Measurements from ENCODE around the gene RASA4B. TPM values are rescaled to one million over a fixed set of nuclear protein-coding genes. Genes with fewer than 3 reads are reported as not detected.
"Not testable (repeated sequence)": the region's sequence is repeated elsewhere in the genome, so short reads cannot be mapped to it uniquely, and the experiment has no call there.

The RASA4B gene
- total and polyA plus RNA-seq, 2 experiments from 2014 or later: 0.99 to 1.5 TPM

DNA sequence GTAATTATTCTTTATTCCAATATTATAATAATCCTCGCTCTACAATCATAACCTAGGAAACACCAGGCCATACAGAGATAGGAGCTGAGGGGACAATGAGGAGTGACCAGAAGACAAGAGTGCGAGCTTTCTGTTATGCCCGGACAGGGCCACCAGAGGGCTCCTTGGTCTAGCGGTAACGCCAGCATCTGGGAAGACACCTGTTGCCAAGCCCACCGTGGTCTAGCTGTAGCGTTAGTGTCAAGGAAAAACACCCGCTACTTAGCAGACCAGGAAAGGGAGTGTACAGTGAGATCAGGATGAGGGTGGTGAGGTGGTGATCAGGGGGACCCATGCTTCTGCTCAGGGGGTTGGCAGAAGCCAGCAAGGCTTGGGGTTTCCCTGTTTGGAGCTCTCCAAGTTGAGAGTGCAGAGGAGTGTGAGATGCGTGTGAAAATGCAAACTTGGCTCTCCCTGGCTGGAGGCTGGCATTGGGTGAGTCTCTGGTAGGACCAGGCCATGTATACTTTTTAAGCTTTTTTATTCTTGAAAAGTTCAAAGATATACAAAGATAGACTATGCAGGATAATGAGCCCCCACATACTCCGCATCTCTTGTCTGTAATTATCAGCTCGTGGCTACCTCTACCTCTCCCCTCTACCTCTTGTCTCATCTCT lies 37.5 kb downstream of the RASA4B start:
- H3K79me2 ChIP-seq (replicated peaks; ENCODE audit: insufficient read depth); H3K27me3 ChIP-seq (ENCODE audit: insufficient read depth); H3K27me3 Mint-ChIP-seq (ENCODE audit: insufficient read depth, low read depth, poor library complexity); H3K4me1 Mint-ChIP-seq; H3K36me3 ChIP-seq (ENCODE audit: insufficient read depth); H3K27ac ChIP-seq (ENCODE audit: low read depth); H2AFZ ChIP-seq; DNase-seq (ENCODE audit: low spot score); H3K9me3 Mint-ChIP-seq; H3K36me3 Mint-ChIP-seq (ENCODE audit: low read depth); H3K27ac Mint-ChIP-seq; H3F3A ChIP-seq (replicated peaks; ENCODE audit: low read depth); H4K20me1 ChIP-seq (replicated peaks; ENCODE audit: insufficient read depth); H3K4me1 ChIP-seq (ENCODE audit: insufficient read depth); H3K4me3 ChIP-seq; H3K4me2 ChIP-seq; H3K9me2 ChIP-seq (ENCODE audit: insufficient read depth): not testable (repeated sequence)
- peak overlapping the region; percentile 48; the same call in 1 of the 3 replicates for H3K4me3 Mint-ChIP-seq
- TF ChIP-seq, protein P1, sequence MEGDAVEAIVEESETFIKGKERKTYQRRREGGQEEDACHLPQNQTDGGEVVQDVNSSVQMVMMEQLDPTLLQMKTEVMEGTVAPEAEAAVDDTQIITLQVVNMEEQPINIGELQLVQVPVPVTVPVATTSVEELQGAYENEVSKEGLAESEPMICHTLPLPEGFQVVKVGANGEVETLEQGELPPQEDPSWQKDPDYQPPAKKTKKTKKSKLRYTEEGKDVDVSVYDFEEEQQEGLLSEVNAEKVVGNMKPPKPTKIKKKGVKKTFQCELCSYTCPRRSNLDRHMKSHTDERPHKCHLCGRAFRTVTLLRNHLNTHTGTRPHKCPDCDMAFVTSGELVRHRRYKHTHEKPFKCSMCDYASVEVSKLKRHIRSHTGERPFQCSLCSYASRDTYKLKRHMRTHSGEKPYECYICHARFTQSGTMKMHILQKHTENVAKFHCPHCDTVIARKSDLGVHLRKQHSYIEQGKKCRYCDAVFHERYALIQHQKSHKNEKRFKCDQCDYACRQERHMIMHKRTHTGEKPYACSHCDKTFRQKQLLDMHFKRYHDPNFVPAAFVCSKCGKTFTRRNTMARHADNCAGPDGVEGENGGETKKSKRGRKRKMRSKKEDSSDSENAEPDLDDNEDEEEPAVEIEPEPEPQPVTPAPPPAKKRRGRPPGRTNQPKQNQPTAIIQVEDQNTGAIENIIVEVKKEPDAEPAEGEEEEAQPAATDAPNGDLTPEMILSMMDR (conservative IDR thresholded peaks at IDR 0.05; ENCODE audit: low read depth in 2 of 2): peak; percentile 55 to 67
- peak; percentile 21 for ATAC-seq

- H3K27me3 ChIP-seq (ENCODE audit: insufficient read depth); H3K36me3 ChIP-seq (ENCODE audit: insufficient read depth); H3K27me3 Mint-ChIP-seq (ENCODE audit: insufficient read depth, low read depth, poor library complexity); H3K4me1 ChIP-seq (ENCODE audit: insufficient read depth); H3K9me3 Mint-ChIP-seq; H3K36me3 Mint-ChIP-seq (ENCODE audit: low read depth); H3K79me2 ChIP-seq (replicated peaks; ENCODE audit: insufficient read depth); H2AFZ ChIP-seq; H3K27ac Mint-ChIP-seq; H3K4me2 ChIP-seq; H3K4me3 ChIP-seq; H3F3A ChIP-seq (replicated peaks; ENCODE audit: low read depth); H3K4me3 Mint-ChIP-seq; H3K27ac ChIP-seq (ENCODE audit: low read depth); H4K20me1 ChIP-seq (replicated peaks; ENCODE audit: insufficient read depth); H3K4me1 Mint-ChIP-seq; H3K9me2 ChIP-seq (ENCODE audit: insufficient read depth); DNase-seq (ENCODE audit: low spot score): not testable (repeated sequence)
- ATAC-seq: peak; percentile 47
These were observed 38.4 kb downstream of the RASA4B start for GRCh38 chr7:102479209-102479584.

DNA sequence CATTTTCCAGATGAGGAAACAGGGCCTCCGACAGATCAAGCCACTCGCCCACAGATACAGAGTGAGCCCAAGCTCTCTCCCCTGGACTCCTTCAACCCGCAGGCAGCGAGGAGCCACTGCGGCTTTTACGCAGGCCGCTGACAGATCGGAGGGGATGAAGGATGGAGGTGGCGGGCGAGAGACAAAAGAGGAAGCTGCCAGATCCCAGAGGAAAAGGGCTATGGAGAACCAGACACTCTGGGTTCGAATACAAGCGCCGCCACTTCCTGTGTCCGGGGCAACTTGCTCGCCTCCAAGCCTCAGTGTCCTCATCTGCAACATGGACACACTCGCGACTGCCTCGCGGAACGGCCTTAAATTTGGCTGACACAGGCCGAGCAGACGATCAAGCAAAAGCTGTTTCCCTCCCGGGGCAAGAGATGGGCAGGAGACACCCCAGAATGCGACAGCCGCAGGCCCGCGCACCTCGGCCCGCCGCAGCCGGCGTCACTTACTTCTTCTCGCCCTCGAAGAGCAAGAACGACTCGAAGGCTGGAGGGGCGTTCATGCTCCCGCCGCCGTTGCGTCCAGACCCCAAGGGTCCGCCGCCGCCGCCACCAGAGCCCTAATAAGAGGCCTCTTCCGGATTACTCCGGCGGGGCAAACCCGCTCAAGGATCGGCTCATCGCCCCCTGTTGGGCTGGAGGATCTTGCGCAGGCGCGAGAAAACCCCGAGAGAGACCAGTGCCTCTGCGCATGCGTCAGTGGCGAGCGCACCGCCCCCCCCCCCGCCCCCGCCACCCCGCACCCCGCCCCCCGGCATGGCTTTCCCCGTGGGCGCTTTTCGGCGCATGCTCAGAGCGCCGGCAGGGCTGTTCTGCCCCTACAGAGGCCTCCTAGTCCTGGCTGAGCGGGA lies 39.0 kb downstream of the RASA4B start, which contains the start of gene POLR2J:
Gene POLR2J (minus strand): TSS at position 609 of the 895 bp plus-strand sequence. CDS start 62 bp downstream, at position 547.
- not testable (repeated sequence) for H3K27me3 ChIP-seq (ENCODE audit: insufficient read depth); H2AFZ ChIP-seq; H3K36me3 Mint-ChIP-seq (ENCODE audit: low read depth); H3K9me3 Mint-ChIP-seq; H3K36me3 ChIP-seq (ENCODE audit: insufficient read depth); H3F3A ChIP-seq (replicated peaks; ENCODE audit: low read depth); H3K27me3 Mint-ChIP-seq (ENCODE audit: insufficient read depth, low read depth, poor library complexity); H3K4me1 ChIP-seq (ENCODE audit: insufficient read depth); H4K20me1 ChIP-seq (replicated peaks; ENCODE audit: insufficient read depth); H3K79me2 ChIP-seq (replicated peaks; ENCODE audit: insufficient read depth); H3K9me2 ChIP-seq (ENCODE audit: insufficient read depth); H3K27ac ChIP-seq (ENCODE audit: low read depth); H3K4me1 Mint-ChIP-seq; H3K4me2 ChIP-seq
- peak within 1 kb of the TSS; percentile 51; the same call in 1 of the 2 replicates for H3K4me3 ChIP-seq
- TF ChIP-seq, protein P2, sequence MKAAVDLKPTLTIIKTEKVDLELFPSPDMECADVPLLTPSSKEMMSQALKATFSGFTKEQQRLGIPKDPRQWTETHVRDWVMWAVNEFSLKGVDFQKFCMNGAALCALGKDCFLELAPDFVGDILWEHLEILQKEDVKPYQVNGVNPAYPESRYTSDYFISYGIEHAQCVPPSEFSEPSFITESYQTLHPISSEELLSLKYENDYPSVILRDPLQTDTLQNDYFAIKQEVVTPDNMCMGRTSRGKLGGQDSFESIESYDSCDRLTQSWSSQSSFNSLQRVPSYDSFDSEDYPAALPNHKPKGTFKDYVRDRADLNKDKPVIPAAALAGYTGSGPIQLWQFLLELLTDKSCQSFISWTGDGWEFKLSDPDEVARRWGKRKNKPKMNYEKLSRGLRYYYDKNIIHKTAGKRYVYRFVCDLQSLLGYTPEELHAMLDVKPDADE (IDR thresholded peaks at IDR 0.05): peak; percentile 43; the same call in 1 of the 2 replicates
- TF ChIP-seq, protein P1 (conservative IDR thresholded peaks at IDR 0.05; ENCODE audit: low read depth in 2 of 2): peak; percentile 30 to 59; a peak in 2 of 4 replicates
- TF ChIP-seq POLR2AphosphoS5 (IDR thresholded peaks at IDR 0.05; ENCODE audit: low read depth): 0 out of 2 replicates have a peak, but pooled peaks have one; percentile 34
- peak; percentile 88 for ATAC-seq
- peak; percentile 75 for DNase-seq (ENCODE audit: low spot score)
- Mint-ChIP-seq H3K4me3 (peak within 1 kb of the TSS; percentile 85), H3K27ac (peak within 1 kb of the TSS; percentile 83; the same call in 1 of the 2 replicates)

- H3K27ac ChIP-seq (ENCODE audit: low read depth); H3K4me2 ChIP-seq; H3K79me2 ChIP-seq (replicated peaks; ENCODE audit: insufficient read depth); H3K4me3 ChIP-seq; H3K4me1 ChIP-seq (ENCODE audit: insufficient read depth); ATAC-seq; H3K27me3 ChIP-seq (ENCODE audit: insufficient read depth); DNase-seq (ENCODE audit: low spot score); H4K20me1 ChIP-seq (replicated peaks; ENCODE audit: insufficient read depth); H3K36me3 ChIP-seq (ENCODE audit: insufficient read depth); H3K27ac Mint-ChIP-seq; H3K9me3 Mint-ChIP-seq; H2AFZ ChIP-seq; H3F3A ChIP-seq (replicated peaks; ENCODE audit: low read depth); H3K9me2 ChIP-seq (ENCODE audit: insufficient read depth); H3K4me1 Mint-ChIP-seq; H3K4me3 Mint-ChIP-seq: not testable (repeated sequence)
- H3K27me3 Mint-ChIP-seq (ENCODE audit: insufficient read depth, low read depth, poor library complexity): peaks cover 13% of the 10 kb centered on the region
- peaks cover 13% of the 10 kb centered on the region; the same call in 2 of the 3 replicates for H3K36me3 Mint-ChIP-seq (ENCODE audit: low read depth)
These were observed 42.7 kb downstream of the RASA4B start for GRCh38 chr7:102474736-102475435.
